B cell (primary cell): ENCODE results near the gene TET2. TPM values are rescaled to one million over a fixed set of nuclear protein-coding genes. Genes with fewer than 3 reads are reported as not detected.
A peak's percentile ranks its signal among the peaks of the same experiment; 100 is the strongest.

Experiments used
- ATAC-seq: fragments of 200-7000 bp; cut with Tn5 transposase; one replicate; pipeline ENCODE4 v1.10.0; 2021; ENCODE audit warnings: low read depth, mild to moderate bottlenecking, moderate number of reproducible peaks, moderate library complexity
- CTCF ChIA-PET: fragments of 350-600 bp; sonication (Branson Sonifier 250); formaldehyde crosslinking; loops from one replicate; lab custom pipeline; 2021; ENCODE audit warnings: antibody characterized with exemption, inconsistent platforms; lab: Charles Lee
- POLR2A ChIA-PET: fragments of 350-600 bp; sonication (Branson Sonifier 250); formaldehyde crosslinking; loops from one replicate; lab custom pipeline; 2021; ENCODE audit warnings: antibody characterized with exemption; lab: Charles Lee
- DNase-seq: peaks from one replicate; pipeline ENCODE4 v3.0.0; 2013
- H2AFZ ChIP-seq: 2 replicates; pipeline ENCODE4 v1.6.1; 2012; ENCODE audit warnings: mild to moderate bottlenecking, low read depth, low read length; ENCODE audit not compliant: insufficient read depth, poor library complexity, severe bottlenecking
- H3K27ac ChIP-seq, 2 donors: 1 replicate in 1 of 2; 2 replicates in 1 of 2; pipeline ENCODE4 v1.5.1; 2012 to 2013; ENCODE audit warnings: low read length in 2 of 2, mild to moderate bottlenecking in 2 of 2, moderate library complexity in 1 of 2
- H3K27me3 ChIP-seq, 4 experiments: fragments of 200-600 bp in 1 of 4; sonication (generic) in 1 of 4; replicated peaks in 1 of 4; 1 replicate in 2 of 4; 2 replicates in 2 of 4; pipeline versions ENCODE4 v1.6.1 to v1.7.0; 2013 to 2016; ENCODE audit warnings: low read length in 3 of 4, mild to moderate bottlenecking in 2 of 4, mixed read lengths in 1 of 4, moderate library complexity in 1 of 4; ENCODE audit not compliant: insufficient read depth in 4 of 4, control insufficient read depth in 3 of 4; ENCODE audit errors: control extremely low read depth in 1 of 4
- H3K36me3 ChIP-seq, 2 experiments: replicated peaks in 1 of 2; 1 replicate in 1 of 2; 2 replicates in 1 of 2; pipeline versions ENCODE4 v1.6.1 to v1.7.1; 2013; ENCODE audit warnings: low read length in 1 of 2; ENCODE audit not compliant: insufficient read depth in 2 of 2, control insufficient read depth in 1 of 2; ENCODE audit errors: control extremely low read depth in 1 of 2, extremely low read depth in 1 of 2
- H3K4me1 ChIP-seq, 2 donors: fragments of 200-600 bp in 1 of 2; sonication (generic) in 1 of 2; 1 replicate in 1 of 2; 2 replicates in 1 of 2; pipeline versions ENCODE4 v1.5.1 to v1.6.1; 2013 to 2017; ENCODE audit warnings: low read length in 2 of 2; ENCODE audit not compliant: control insufficient read depth in 2 of 2, insufficient read depth in 2 of 2
- H3K4me2 ChIP-seq: replicated peaks from 2 replicates; pipeline ENCODE3; 2012; ENCODE audit warnings: mild to moderate bottlenecking, low read depth, low read length; ENCODE audit not compliant: poor library complexity, severe bottlenecking
- H3K4me3 ChIP-seq, 5 experiments: fragments of 200-600 bp in 1 of 5; sonication (generic) in 1 of 5; 1 replicate in 3 of 5; 2 replicates in 2 of 5; pipeline versions ENCODE4 v1.5.1 to v1.7.0; 2011 to 2016; ENCODE audit warnings: low read length in 4 of 5, mild to moderate bottlenecking in 4 of 5, low read depth in 2 of 5, control low read depth in 1 of 5, moderate library complexity in 1 of 5; ENCODE audit not compliant: insufficient read depth in 1 of 5; ENCODE audit errors: control extremely low read depth in 1 of 5, extremely low read depth in 1 of 5
- H3K79me2 ChIP-seq: fragments of 200-600 bp; sonication (generic); one replicate; pipeline ENCODE4 v1.6.0; 2016; ENCODE audit warnings: low read length; ENCODE audit not compliant: control insufficient read depth, insufficient read depth
- H3K9ac ChIP-seq: fragments of 200-600 bp; sonication (generic); 2 replicates; pipeline ENCODE4 v1.6.1; 2017; ENCODE audit warnings: mild to moderate bottlenecking, low read length, moderate library complexity
- H3K9me3 ChIP-seq, 3 donors: one replicate each; pipeline versions ENCODE4 v1.6.1 to v1.7.1; 2013; ENCODE audit warnings: low read length in 2 of 3; ENCODE audit not compliant: control insufficient read depth in 2 of 3, insufficient read depth in 1 of 3; ENCODE audit errors: control extremely low read depth in 1 of 3
- H4K20me1 ChIP-seq: 2 replicates; pipeline ENCODE4 v1.6.0; 2012; ENCODE audit warnings: mild to moderate bottlenecking, low read length; ENCODE audit not compliant: insufficient read depth, control insufficient read depth, poor library complexity, severe bottlenecking
- H3K27ac Mint-ChIP-seq: one replicate; pipeline ENCODE4 v1.8.0; 2021; ENCODE audit warnings: mixed read lengths
- H3K27me3 Mint-ChIP-seq: one replicate; pipeline ENCODE4 v1.8.0; 2021; ENCODE audit warnings: mixed read lengths
- H3K4me1 Mint-ChIP-seq: one replicate; pipeline ENCODE4 v1.8.0; 2021; ENCODE audit warnings: mixed read lengths
- H3K4me3 Mint-ChIP-seq: one replicate; pipeline ENCODE4 v1.8.0; 2021; ENCODE audit warnings: mixed read lengths
- H3K9me3 Mint-ChIP-seq: one replicate; pipeline ENCODE4 v1.8.0; 2022; ENCODE audit warnings: mixed read lengths; ENCODE audit not compliant: insufficient read depth
- CTCF ChIP-seq: fragments of 200-600 bp; IDR thresholded peaks from one replicate; pipeline ENCODE4 v1.8.0; 2022; ENCODE audit warnings: antibody characterized with exemption, mild to moderate bottlenecking
- EZH2 ChIP-seq: IDR thresholded peaks from 2 replicates; pipeline ENCODE4 v1.6.1; 2012; ENCODE audit warnings: borderline replicate concordance, low read depth, mild to moderate bottlenecking, moderate library complexity, low read length; ENCODE audit not compliant: insufficient read depth, poor library complexity, severe bottlenecking
- WGBS: methylation state at CpG from one replicate; pipeline ENCODE4 v1.1.5; 2013; ENCODE audit warnings: missing lambda C conversion rate; ENCODE audit not compliant: insufficient coverage; 5-methylcytosine and 5-hydroxymethylcytosine counted together
- intact Hi-C: fragments of 100-400 bp; cut with micrococcal nuclease; formaldehyde crosslinking; loops from one replicate; pipeline ENCODE4 v1.10.0; 2022
- polyA minus RNA-seq: library from RNA; depleted of rRNA, polyadenylated mRNA; stranded (reverse); fragments of >200 nt; gene quantifications from 2 replicates; pipeline ENCODE4 v1.2.3, GENCODE V29; 2012
- polyA plus RNA-seq: library from polyadenylated mRNA; depleted of rRNA; stranded (reverse); fragments of >200 nt; gene quantifications from 2 replicates; pipeline ENCODE4 v1.2.3, GENCODE V29; 2012
- total RNA-seq, 2 donors: library from RNA; stranded (reverse); fragments of 120-200 nt in 1 of 2; gene quantifications; 1 replicate in 1 of 2; 2 replicates in 1 of 2; pipeline versions ENCODE4 v1.2.3 to v1.2.4, GENCODE V29; 2013 to 2022

Gene TET2
- total RNA-seq (51.1 and 56.8 TPM in 2 replicates), polyA plus RNA-seq (7.1 and 8.0 TPM in 2 replicates), polyA minus RNA-seq (33.4 and 35.2 TPM in 2 replicates)
- total RNA-seq (2013) = 29.8 TPM

DNA sequence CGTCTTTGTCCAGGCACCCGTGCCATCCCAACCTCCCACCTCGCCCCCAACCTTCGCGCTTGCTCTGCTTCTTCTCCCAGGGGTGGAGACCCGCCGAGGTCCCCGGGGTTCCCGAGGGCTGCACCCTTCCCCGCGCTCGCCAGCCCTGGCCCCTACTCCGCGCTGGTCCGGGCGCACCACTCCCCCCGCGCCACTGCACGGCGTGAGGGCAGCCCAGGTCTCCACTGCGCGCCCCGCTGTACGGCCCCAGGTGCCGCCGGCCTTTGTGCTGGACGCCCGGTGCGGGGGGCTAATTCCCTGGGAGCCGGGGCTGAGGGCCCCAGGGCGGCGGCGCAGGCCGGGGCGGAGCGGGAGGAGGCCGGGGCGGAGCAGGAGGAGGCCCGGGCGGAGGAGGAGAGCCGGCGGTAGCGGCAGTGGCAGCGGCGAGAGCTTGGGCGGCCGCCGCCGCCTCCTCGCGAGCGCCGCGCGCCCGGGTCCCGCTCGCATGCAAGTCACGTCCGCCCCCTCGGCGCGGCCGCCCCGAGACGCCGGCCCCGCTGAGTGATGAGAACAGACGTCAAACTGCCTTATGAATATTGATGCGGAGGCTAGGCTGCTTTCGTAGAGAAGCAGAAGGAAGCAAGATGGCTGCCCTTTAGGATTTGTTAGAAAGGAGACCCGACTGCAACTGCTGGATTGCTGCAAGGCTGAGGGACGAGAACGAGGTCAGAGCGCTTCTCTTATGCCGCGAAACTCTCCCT is at the start of gene TET2:
TSS of gene TET2 (plus strand) at position 601 of the 740 bp plus-strand sequence. CDS start 87,067 bp downstream, outside the sequence.
- intact Hi-C loops = loop anchor here (1.0 to 10.0 kb wide), 5 partner anchors 50 to 1171 kb away; partner anchors contain the start of genes AIMP1, GSTCD, INTS12 and TBCK
- Histone ChIP-seq H3K4me3 (peak within 1 kb of the TSS; percentile 81 to 95 (median 92)), H3K9me3 (no peaks in the 10 kb centered on the region), H3K9ac (peak within 1 kb of the TSS; percentile 95), H4K20me1 (no peaks in the 10 kb centered on the region), H2AFZ (peak within 1 kb of the TSS; percentile 75), H3K27ac (peak within 1 kb of the TSS; percentile 87 to 89), H3K4me1 (peaks cover 14 to 17% of the 10 kb centered on the region in 2 donors), H3K4me2 (peak within 1 kb of the TSS; percentile 88), H3K79me2 (peaks cover 48% of the 10 kb centered on the region), H3K36me3 (no peaks in the 10 kb centered on the region), H3K27me3 (no peaks in the 10 kb centered on the region)
- Mint-ChIP-seq H3K27ac (peak within 1 kb of the TSS; percentile 98), H3K9me3 (no peaks in the 10 kb centered on the region), H3K4me3 (peak within 1 kb of the TSS; percentile 97), H3K27me3 (no peaks in the 10 kb centered on the region), H3K4me1 (peaks cover 39% of the 10 kb centered on the region)
- DNase-seq (peak; percentile 90), ATAC-seq (peak; percentile 86)
- WGBS = under 1% methylated on average over 71 of the region's 77 CpGs
- TF ChIP-seq CTCF = no peak
- no peak for TF ChIP-seq EZH2
- POLR2A ChIA-PET = interaction anchor here (2.7 kb wide), 1 partner anchor 327 kb away, joined by 18 read pairs; the partner anchor contains the start of gene PPA2
- CTCF ChIA-PET = interaction anchor here (1.0 to 2.1 kb wide), 2 partner anchors 85 to 328 kb away, joined by 3 to 16 read pairs; partner anchors contain the start of gene PPA2

DNA sequence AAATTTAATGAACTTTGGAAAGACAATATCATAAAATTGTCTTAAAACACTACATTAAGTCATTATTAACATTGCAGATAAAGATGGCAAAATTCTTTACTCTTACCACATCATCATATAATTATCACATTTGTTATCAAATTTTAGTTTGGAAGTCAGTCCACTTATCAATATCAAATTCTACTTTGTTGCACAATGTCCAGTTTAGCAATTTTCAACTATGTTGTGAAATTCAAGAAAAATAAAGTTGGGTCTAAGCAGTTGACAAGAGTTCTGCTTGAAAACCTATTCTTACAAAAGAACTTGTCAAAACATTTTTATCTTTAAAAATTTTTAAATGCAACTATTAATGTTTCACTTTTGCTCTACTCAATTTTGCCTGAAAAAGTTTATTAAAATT is 44.7 kb upstream of the TET2 start:
- CTCF ChIA-PET = no interaction called here
- peaks cover 13% of the 10 kb centered on the region for H3K27me3 Mint-ChIP-seq

More for the DNA sequence above, 44.7 kb upstream of the TET2 start:
- POLR2A ChIA-PET = no interaction called here
- H3K9me3 Mint-ChIP-seq = peaks cover 3% of the 10 kb centered on the region
- intact Hi-C loops = no loop called here
- Histone ChIP-seq H4K20me1 (no peaks in the 10 kb centered on the region), H3K4me1 (no peaks in the 10 kb centered on the region), H3K4me3 (no peak overlapping the region), H3K4me2 (no peak overlapping the region), H3K9ac (no peak overlapping the region), H3K79me2 (no peaks in the 10 kb centered on the region), H3K9me3 (peaks cover 0 to 4% (median 1%) of the 10 kb centered on the region in 3 donors), H3K27me3 (no peaks in the 10 kb centered on the region), H3K36me3 (no peaks in the 10 kb centered on the region), H2AFZ (no peak overlapping the region), H3K27ac (no peak overlapping the region)
- H3K27ac Mint-ChIP-seq = no peak overlapping the region
- H3K4me1 Mint-ChIP-seq = no peaks in the 10 kb centered on the region
- no peak overlapping the region for H3K4me3 Mint-ChIP-seq
- no peak for ATAC-seq
- DNase-seq = no peak
- TF ChIP-seq CTCF = no peak
